Activated CD4-positive, alpha-beta T cell treated with anti-CD3 and anti-CD28 coated beads for 1 hour (primary cell): ENCODE measurements around the gene SPTSSB.

Experiments used
- DNase-seq: peaks from one replicate; pipeline ENCODE4 v3.0.0-alpha.2; 2020

The SPTSSB gene

DNA sequence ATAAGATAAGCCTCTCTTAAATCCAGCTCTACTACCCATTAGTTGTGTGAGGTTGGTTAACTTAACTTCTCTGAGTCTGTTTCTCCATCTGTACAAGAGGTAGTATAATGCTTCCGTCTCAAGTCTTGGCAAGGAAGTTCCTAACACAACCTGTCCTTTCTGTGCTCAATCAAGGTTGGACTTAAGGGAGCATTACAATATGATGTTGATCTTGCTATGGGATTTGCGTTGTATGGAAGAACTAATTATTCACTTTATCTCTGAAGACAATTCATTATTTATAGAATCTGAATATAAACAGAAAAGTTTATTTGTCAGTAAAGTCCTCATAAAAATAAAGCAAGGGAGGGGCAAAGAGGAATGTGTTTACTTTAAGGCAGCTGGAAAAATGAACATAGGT lies 18.9 kb upstream of the SPTSSB start:
- DNase-seq, result no peak

DNA sequence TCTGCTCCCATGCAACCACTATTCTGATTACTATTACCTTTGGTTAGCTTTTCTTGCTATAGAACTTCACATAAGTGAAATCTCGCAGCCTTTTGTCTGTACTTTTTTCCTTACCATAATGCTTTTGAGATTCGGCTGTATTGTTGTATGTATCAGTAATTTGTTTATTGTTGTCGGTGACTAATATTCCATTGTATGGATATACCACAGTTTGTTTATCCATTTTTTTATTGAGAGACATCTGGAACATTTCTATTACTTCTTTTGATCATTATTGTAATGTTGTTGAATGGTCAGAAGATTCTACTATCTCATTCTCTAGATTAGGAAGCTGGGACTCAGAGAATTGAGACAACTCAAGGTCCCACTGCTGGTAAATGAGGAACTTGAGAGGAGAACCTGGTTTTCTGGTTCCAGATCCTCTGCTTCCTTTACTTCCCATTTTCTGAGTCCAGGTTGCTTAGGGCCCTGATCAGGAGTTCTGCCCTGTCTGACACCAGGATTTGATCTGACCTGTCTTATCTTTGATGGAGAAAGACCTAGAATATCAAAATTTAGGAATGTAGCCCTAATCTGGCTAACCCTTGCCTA lies 18.2 kb upstream of the SPTSSB start:
- DNase-seq, result no peak

DNA sequence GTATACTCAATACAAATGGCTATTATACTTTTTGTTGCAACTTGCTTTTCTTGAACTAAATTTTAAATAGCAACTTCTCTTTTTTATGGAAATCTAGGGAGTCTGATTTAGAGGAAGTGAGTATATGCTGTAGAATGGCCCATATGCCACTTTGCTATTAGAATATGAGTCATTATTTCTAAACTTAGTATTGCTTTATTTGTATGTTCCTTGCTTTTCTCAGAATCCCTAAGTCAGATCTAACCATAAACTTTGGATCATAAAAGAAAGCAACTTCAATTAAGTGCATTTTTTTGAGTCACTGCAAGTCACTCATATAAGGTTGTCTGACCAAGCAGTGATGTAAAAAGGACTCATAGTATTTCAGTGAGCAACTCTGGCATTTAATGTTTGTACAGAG lies 17.5 kb upstream of the SPTSSB start:
- no peak for DNase-seq

DNA sequence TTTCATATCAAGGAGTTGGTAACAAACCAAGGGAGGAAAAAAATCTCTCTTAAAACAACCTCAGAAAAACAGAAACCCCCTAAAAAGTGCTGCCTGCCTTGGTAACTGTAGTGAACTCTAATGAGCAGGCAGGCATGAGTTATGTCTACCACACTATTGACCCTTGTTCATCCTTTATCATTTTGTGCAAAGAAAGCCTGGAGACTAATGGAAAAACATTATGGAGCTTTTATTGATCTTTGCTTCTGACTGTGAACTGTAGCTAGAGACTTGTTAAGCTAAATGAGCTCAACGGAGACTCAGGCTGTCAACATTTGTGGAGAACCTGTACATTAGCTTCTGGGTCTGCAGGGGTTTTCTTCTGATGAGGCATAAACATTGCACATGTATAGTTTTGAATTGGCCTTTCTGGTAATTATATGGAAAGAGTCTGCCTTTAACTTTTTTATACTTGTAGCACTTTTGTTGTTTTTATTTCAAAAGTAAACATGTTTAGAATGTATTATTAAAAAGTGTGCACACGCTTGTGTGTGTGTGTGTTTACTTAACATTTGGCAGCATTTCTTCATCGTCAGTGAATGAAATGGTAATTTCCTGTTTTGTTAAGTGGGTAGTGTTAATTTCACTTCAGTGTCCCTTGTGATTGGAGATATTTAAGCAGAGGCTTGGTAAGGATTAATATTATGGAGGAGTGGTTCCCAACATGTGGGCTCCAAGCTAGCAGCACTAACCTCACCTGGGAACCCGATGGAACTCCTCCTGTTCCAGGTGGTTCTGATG lies 15.9 kb upstream of the SPTSSB start:
- no peak for DNase-seq

DNA sequence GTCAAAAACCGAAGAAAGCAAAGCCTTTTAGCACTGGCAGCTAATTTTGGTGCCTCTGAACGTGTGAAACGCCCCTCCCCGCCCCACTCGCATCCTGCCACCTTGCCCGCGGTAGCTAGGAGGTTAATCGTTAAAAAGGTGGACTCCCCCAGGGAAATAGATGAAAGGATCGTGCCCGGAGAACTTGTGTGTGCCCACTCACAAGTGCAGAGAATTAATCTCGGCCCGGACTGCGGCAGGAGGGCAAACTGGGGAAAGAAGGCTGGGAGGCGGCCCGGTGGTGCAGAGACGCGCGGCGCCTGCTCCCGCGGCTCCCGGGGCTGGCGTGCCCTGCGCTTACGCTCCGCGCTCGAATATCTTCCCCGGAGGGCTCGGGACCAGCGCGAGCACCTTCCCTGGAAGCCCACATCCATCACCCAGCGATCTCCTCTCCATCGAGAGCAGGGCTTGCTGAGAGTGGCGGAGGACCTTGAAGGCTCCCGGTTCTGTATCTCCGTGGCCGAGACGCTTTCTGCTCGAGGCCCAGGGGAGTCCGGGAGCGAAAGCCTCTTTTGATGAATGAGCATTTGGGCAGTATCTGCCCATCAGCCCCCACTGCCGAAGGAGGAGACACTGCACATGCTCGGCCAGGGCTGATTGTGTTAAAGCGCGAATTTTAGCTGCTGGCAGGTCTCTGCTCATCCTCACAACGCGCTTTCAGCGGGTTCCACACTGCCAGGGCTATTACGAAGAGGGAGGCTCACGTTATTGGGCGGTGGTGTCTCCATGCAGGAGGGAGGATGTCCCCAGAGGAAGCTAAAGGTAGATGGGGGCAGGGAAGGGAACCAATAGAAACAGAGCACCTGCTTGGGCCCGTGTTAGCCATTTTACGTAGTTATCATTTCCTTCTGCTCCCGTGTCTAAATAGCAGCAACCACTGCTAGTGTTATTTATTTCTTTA lies 1.3 kb upstream of the SPTSSB start:
- DNase-seq, result peak; percentile 10

DNA sequence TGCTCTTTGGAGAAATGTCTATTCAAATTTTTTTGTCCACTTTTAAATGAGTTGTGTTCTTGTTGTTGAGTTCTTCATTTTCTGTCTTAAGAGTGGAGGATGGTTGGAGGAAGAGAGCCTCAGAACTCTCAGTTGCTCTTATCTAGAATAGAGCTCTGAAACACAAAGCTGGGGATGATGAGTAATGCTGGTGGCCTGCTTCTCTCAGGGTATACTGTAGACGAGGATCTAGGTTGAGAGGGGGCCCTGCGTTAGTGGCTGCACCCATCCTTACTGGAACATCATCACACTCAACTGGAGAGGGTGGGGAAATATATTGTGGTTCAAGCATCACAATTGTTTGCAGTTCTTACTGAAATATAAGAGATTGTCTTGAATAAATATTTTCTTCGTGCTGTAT lies 1.8 kb downstream of the SPTSSB start:
- DNase-seq, result no peak

DNA sequence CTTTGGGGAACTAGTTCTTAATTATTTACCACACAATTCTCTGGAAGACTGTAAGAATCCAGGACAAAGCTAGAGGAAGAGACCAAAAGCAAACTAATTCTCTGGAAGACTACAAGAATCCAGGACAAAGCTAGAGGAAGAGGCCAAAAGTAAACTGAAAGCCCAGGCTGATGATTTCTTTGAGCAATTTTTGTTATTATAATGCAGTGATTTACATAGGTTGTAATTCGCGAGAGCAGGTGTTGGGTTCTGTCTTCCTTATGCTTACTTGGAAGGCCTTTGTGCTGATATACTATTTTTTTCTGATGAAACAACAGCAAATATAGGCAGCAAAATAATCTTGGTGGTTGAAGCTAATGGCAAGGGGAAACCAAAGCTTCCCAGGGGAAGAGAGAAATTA lies 5.2 kb downstream of the SPTSSB start:
- DNase-seq, result no peak

DNA sequence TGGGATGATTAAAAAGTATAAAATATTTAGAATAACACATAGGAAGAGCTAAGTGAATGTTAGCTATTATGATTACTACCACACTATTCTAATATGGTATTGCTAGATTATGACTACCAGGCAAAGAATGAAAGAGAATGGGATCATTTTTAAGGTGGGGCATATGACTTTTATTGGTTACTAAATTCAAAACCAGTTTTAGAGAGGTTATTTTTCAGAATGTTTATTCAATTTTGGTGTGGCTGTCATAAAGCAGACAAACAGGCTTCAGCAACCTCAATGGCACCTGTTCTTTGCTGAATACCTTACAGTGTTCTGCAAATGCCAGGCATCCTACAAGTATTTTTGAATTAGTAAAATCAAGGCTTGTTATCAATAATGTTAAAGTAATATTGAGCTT lies 12.8 kb downstream of the SPTSSB start:
- no peak for DNase-seq

DNA sequence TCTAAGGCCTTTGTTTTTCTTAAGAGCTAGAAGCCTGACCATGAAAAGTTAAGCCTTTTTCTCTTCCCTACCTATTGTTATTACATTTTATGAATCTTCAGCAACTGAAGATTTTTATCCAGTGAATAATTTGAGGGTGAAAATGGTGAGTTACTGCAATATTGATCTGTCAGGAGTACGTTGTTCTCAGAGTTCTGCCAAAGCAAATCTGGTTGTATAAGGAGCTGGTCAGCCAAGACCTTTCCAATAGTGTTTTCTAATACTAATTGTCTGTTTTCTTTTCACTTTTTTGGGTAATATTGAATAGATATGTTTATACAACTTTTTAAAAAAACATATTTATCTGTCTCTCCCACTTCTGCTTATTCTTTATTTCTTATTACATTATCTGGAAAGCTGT lies 15.0 kb downstream of the SPTSSB start:
- DNase-seq, result no peak

DNA sequence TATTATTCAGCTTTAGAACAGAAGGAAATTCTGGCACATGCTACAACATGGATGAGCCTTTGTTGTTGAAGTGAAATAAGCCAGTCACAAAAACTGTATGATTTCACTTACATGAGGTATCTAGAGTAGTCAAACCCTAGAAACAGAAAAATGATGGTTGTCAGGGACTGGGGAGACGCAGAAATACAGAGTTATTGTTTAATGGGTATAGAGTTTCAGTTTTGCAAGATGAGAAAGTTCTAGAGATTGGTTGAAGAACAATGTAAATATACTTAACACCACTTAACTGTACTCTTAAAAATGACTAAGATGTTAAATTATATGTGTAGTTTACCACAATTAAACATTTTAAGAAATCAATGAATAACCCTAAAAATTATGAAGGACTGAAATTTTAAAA lies 15.8 kb downstream of the SPTSSB start:
- no peak for DNase-seq

DNA sequence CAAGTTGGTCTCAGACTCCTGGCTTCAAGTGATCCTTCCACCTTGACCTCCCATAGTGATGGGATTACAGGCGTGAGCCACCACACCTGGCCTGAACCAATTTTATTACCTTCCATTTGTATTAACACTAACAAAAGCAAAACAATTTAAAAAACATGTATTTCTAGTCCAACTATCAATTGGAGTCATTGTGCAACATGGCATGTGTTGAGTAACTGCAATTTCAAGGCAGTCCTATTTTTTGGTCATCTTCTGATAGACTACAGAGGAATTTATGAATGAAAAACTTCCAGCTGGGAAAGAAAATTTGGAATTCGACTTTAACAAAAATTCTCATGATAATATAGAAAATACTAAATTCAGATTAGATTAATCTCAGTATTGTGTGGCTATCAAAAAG lies 16.8 kb downstream of the SPTSSB start:
- DNase-seq, result no peak

DNA sequence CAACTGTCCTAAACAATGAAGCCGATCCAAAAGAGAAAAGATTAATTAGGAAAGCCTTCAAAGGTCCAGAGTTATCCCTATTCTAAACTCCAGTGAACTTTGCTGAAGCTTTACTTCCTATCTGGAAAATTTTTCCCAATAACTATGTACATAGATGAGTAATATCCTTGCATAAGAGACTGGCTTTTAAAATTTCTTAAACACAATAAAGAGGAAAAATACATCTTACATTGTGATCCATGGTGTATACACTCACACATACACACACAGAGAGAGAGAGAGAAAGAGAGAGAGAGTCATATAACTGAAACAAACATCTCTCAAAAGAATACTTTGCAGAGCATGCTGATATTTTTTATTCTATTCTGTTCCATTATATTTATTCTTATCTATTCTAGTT lies 20.0 kb downstream of the SPTSSB start:
- no peak for DNase-seq

DNA sequence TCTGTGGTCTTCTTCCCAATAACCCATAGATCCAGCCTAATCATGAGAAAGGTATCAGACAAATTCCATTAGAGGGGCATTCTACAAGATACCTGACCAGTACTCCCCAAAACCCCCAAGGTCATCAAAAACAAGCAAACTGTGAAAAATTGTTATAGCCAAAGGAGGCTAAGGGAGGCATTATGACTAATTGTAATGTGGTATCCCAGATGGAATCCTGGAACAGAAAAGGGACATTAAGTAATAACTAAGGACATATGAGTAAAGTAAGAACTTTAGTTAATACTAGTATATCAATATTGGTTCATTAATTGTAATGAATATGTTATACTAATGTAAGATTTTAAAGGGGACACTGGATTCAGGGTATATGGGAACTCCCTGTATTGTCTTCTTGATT lies 20.4 kb downstream of the SPTSSB start:
- no peak for DNase-seq

DNA sequence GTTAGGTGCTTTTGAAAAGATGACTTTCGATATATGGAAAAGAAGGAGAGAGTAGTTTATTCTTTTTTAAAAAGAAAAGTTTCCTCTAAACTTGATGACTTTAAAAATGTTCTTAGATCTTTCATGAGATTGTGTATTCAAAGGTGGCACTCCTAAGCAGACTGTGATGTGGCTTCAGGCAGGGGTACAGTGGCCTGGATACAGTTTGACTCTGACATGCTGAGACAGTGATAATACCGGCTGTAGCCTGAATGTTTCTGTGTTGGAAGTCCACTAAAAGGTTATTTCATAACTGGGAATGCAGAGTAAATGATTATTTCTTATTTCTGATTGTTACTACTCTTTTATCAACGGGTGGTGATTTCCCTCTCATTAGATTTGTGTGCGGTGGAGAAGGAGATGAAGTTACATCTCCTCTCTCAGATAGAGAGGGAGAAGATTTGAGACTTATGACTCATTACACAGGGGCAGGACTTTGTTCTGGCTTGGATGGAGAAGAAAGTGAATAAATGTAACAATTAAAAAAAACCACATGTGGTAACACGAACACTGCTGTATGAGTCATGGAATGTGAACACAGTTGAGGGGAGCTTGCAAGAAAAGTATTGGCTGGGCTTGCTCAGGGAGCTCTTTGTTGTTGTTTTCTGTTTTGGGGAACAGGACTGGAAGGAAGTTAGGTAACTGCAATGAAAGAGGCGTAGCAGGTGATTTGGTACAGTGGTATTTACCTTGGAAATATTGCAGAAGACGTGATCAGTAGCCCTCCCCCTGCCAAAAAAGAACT lies 21.6 kb downstream of the SPTSSB start:
- no peak for DNase-seq

DNA sequence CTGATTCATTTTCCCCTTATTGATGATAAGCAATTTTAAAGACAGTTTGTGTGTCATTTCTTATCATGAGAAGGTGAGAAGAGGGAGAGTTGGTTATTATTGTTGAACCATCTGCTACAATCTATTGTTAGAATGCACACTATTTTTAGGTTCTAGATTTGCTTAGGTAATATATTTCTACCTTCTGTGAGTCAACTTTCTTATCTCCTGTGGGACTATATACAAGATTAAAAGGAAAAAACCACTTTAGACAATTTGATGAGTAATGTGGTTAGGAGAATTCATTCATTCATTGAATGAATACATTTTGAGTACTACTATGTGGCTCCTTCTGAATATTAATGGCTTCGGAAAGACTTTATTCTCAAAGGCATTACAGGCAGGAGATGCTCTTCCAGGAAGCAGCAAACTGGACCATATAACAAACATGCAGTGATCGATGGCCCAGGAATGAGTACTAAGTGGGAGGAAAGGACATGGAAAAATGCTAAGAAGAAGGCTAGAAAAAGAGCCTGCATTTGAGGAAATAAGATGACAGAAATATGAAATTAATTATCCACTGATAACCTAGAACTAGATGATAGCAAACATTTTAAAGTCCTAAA lies 22.4 kb downstream of the SPTSSB start:
- DNase-seq, result no peak

DNA sequence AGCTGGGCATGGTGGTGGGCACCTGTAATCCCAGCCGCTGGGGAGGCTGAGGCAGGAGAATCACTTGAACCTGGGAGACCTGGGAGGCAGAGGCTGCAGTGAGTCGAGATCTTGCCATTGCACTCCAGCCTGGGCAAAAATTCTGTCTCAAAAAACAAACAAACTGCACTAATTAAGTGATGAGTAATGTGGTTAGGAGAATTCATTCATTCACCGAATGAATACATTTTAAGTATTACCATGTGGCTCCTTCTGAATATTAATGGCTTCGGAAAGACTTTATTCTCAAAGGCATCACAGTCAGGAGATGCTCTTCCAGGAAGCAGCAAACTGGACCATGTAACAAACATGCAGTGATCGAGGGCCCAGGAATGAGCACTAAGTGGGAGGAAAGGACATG lies 23.6 kb downstream of the SPTSSB start:
- DNase-seq, result no peak

DNA sequence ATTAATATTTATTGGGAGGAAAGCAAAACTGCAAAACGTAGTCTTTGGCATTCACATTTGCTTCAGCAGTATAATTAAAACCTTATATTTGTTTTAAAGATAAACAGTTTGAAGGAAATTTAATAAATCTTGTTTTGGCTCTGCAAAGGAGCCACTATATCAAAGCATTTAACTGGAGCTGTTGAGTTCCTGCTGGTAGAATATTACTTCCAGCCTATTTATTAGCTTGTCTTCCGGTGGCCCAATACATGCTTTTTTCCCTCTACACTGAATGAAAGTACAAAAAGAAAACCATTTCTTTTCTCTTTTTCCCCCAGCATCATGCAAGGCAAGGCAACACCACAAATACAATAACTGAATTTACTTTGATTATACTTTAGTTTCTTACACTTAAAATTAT lies 26.3 kb downstream of the SPTSSB start:
- no peak for DNase-seq

DNA sequence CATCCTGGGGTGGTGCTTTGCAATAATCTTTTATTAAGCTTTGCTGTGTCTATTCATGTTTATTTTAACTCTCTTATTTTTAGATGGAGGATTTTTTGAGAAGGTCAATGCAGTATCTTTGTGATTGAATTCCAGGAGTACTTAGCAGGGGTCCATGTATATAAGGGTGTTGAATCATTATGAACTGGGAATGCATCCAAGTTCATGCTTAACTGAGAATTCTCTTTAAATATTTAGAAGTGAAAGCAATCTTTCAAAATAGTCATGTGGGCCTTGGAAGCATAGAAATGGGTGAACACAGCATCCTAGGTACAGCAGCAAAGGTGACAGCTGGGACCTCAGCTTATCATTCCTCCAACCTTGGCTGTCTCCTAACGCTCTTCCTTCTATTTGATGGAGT lies 27.3 kb downstream of the SPTSSB start:
- no peak for DNase-seq

DNA sequence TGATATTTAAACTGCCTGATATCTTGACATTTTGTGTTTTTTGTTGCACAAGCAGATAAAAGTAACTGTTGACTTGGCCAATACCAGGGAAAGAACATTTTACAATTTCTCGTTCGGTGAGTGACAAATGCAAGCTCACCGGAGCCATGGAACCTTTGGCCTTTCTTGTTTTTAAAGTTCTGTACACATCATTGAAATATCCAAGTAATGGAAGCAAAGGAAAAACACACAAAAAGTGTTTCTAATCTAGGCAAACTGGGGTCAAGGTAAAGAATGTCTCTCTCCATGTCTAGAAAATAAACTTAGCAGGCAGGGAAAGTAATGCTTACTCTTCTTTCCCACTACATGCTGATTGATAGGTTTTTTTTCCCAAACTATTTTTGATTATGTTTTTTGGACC lies 27.8 kb downstream of the SPTSSB start:
- DNase-seq, result no peak

DNA sequence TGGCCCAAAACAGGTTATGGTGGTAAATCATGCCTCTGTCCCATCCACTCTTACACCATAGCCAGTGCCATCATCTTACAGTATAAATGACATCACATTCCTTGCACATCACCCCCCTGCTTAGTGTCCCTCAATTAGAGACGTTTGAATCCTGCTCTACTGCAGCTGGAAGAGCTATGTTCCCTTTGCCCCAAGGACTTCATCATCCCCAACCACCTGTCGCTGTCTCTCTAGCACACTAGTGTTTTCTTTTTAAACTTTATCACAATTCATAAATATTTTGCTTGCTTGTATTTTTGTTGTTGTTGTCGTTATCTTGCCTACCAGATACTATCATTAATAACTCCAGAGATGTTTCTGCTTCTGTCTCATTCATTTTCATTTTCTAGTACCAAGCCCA lies 28.7 kb downstream of the SPTSSB start:
- DNase-seq, result no peak

DNA sequence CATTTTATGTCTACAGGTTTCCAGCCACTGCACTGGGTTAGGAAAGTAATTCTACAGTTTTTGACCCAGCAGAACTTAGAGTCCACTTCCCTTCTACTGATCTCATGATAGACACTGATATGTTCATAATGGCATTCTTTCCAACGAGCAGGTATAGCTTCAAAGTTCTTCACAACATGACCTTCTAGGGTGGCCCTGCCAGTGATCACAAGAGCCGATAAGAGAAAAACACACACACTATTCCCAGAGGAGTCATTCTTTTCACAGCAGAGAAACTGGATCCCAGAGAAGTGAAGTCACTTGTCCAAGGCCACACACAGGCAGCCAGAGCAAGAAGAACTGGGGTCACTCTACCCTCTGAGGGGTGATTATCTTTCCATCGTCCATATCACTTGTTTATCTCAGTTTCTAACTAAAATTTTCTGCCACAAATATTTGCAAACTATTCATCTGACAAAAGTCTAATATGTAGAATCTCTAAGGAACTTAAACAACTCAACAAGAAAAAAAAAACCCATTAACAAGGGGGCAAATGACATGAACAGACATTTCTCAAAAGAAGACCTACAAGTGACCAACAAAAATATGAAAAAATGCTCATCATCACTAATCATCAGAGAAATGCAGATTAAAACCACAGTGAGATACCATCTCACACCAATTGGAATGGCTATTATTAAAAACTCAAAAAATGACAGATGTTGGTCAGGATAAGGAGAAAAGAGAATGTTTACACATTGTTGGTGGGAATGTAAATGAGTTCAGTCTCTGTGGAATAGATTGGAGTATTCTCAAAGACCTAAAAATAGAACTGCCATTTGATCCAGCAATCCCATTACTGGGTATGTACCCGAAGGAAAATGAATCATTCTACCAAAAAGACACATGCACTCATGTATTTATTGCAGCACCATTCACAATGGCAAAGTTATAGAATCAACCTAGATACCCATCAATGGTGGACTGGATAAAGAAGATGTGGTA lies 31.5 kb downstream of the SPTSSB start:
- DNase-seq, result no peak
